Spleen (tissue), 7 donors: ENCODE measurements around the gene DIP2C.

Source experiments
- POLR2A ChIP-seq, 3 donors: fragments of 450-650 bp; IDR thresholded peaks; one replicate each; pipeline ENCODE4 v1.5.1; 2017; ENCODE audit warnings: antibody characterized with exemption in 3 of 3, mild to moderate bottlenecking in 1 of 3
- POLR2AphosphoS5 ChIP-seq, 3 donors: sonication (generic); formaldehyde crosslinking; IDR thresholded peaks; one replicate each; pipeline ENCODE4 v1.5.1; 2017; ENCODE audit warnings: antibody characterized with exemption in 3 of 3
- TF ChIP-seq, protein P1 (sequence below), 11 experiments: fragments of 200-600 bp in 7 of 11; fragments of 450-650 bp in 4 of 11; sonication (generic) in 4 of 11; IDR thresholded peaks in 8 of 11; conservative IDR thresholded peaks in 3 of 11; 1 replicate in 7 of 11; 2 replicates in 4 of 11; pipeline versions ENCODE4 v1.4.0 to v1.8.0; 2016 to 2021; ENCODE audit warnings: antibody characterized with exemption in 11 of 11, inconsistent platforms in 4 of 11, mild to moderate bottlenecking in 1 of 11
- donor health status: DM: no; HTN: no; CAD: no; lungs with moderate emphysema.
- donor health status: DM: no; HTN: no; CAD: no.
- donor health status: DM: no; HTN: no; CAD: no.

DNA sequence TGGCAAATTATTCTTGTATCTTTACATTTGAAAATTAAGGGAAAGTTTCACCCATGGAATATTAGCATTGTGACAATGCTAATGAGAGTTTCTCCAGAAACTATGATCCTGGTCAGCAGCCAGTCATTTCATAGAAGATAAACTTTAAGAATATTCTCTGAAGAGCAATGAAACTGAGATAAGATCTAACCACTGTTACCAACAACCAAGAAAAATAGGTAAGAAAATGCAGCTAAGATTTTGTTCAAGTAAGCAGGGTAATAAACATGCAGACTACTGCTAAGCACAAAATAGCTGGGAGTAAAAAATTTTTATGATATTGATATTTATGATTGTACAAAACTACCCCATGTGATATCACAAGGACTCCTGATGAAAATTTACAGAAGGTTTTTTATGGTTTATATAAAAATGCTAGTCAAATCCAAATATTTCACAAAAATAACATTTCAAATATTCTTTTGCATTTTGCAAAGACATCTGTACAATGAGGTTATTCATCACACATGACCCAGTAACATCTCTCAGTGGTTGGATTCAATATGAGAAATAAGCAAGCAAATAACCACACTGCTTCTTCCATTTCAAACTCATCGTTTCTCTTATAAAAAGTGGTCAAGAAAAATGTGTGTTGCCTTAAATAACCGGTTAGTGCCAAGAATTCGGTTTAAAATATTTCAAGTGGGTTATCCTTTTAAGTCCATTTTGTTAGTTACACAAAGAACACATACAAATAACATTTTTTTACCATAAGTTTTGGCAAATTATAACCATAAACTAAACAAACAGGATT is 251.6 kb downstream of the DIP2C start:
- no peak for TF ChIP-seq POLR2AphosphoS5 (IDR thresholded peaks at IDR 0.05)
- TF ChIP-seq, protein P1, sequence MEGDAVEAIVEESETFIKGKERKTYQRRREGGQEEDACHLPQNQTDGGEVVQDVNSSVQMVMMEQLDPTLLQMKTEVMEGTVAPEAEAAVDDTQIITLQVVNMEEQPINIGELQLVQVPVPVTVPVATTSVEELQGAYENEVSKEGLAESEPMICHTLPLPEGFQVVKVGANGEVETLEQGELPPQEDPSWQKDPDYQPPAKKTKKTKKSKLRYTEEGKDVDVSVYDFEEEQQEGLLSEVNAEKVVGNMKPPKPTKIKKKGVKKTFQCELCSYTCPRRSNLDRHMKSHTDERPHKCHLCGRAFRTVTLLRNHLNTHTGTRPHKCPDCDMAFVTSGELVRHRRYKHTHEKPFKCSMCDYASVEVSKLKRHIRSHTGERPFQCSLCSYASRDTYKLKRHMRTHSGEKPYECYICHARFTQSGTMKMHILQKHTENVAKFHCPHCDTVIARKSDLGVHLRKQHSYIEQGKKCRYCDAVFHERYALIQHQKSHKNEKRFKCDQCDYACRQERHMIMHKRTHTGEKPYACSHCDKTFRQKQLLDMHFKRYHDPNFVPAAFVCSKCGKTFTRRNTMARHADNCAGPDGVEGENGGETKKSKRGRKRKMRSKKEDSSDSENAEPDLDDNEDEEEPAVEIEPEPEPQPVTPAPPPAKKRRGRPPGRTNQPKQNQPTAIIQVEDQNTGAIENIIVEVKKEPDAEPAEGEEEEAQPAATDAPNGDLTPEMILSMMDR (IDR thresholded peaks at IDR 0.05 in 8 of 11, conservative IDR thresholded peaks at IDR 0.05 in 3 of 11): no peak
- TF ChIP-seq POLR2A (IDR thresholded peaks at IDR 0.05): no peak
